GM21737 (cell line): ENCODE data around the gene RNF41.

Experiments
- ATAC-seq: cut with Tn5 transposase; IDR thresholded peaks from one replicate; pipeline ENCODE4 v1.9.1; 2021; ENCODE audit warnings: mild to moderate bottlenecking, moderate library complexity; ENCODE audit not compliant: unreplicated experiment

Gene RNF41

DNA sequence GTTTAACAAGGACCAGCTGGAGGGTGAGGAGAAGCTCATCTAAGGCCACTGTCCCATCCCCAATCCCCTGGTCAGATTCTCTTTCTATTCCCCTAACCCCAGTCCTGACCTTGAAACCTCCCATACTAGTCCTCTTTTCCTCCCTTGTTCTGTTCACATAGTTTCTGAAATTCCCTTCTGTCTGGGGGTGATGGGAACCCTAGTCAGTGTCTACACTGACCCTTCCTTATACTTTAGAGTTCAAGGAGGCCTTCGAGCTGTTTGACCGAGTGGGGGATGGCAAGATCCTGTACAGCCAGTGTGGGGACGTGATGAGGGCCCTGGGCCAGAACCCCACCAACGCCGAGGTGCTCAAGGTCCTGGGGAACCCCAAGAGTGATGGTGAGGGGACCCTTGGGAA, 66.9 kb downstream of the RNF41 start:
- ATAC-seq, result no peak

DNA sequence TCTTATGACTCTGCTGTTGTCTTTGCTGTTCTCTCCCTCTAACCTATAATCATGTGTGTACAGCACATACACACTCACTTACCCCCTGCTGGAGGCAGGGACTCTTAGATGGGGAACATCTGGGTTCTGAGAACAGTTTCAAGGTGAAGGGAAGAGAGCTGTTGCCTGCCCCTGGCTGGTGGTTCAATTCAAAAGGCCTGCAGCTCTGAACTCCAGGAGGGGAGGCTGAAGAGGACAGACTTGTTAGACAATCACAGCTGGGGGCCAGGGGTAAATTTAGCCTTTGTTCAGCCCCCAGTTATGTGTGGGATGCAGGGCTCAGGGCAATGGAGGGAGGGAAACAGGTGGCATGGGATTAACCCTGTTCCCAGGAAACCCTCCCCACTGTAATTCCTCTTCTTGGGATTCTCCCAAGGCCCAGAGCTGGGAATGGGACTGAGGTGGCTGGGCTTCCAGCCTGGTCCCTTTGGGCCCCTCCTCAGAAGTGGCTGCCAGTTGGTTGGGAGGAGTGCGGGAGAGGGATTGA, 67.4 kb downstream of the RNF41 start:
- ATAC-seq, result no peak

DNA sequence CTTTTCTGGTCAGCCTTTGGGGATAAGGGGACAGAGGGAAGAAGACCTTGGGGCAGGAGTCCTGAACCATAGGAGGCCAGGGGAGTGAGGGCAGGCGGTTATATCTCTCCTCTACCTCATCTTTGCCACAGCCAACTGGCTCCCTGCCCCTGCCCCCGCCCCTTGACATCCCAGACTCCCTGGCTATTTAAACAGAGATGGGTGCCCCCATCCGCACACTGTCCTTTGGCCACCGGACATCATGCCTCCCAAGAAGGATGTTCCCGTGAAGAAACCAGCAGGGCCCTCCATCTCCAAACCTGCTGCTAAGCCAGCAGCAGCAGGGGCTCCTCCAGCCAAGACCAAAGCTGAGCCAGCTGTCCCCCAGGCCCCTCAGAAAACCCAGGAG, 68.0 kb downstream of the RNF41 start:
- no peak for ATAC-seq

DNA sequence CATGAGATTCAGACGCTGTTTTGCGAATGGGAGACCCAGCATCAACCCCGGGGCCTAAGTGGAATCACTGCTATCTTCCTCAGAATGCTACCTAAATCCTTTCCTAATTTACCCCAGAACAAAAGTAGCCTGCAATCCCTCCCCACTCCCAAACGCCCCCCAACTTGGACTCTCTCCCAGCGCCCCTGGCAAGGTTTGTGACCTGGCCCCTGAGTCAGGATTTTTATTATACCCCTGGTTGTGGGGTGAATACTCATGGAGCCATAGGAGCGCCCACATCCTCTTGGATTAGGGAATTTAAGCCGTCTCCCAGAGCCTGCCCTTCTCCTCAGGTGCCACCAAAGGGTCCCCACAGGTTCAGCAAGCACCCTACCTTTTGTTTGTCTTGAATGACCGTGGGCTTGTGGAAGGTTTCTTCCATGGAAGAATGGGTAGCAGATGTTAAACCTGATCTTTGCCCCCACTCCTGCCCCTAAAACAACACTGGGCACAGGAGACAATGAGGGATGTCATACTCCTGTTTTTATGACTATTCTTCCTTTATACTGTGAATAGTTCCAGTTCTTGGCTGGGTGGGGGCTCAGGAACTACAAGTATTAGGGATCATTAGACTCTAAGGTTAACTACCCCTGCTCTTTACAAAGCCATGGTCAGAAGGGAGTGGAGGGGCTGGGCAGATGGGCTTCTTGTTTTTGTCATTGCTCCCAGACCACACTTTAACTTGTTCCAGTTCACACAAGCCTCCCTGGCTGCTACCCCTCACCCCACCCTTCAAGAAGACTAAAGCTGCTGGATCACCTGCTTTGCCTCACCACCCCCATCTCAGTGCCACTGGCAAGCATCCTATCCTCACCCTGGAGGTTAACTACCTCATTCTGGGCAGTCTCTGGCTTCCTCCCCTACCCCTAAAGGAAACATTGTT, 68.7 kb downstream of the RNF41 start:
- ATAC-seq, result no peak
